ENCODE results near the gene FARSA. TPM values are rescaled to one million over a fixed set of nuclear protein-coding genes. Genes with fewer than 3 reads are reported as not detected.
A peak's percentile ranks its signal among the peaks of the same experiment; 100 is the strongest.

The FARSA gene
- polyA plus RNA-seq, 3 donors = 29.0 to 49.2 (median 47.9) TPM

GRCh38 chr19:12912571-12912970 is 20.9 kb downstream of the FARSA start:
- Histone ChIP-seq H3K9ac (ENCODE audit: insufficient read depth, low read length, poor library complexity, severe bottlenecking) (peak overlapping the region; percentile 16), H3K79me2 (ENCODE audit: insufficient read depth, low read length) (no peaks in the 10 kb centered on the region), H3K27me3 (ENCODE audit: control insufficient read depth in 2 of 2, insufficient read depth in 2 of 2, low read length in 2 of 2) (no peaks in the 10 kb centered on the region), H3K27ac (ENCODE audit: low read depth in 1 of 2, low read length in 2 of 2) (peak overlapping the region in 1 of 2 donors; percentile 83), H2AFZ (ENCODE audit: insufficient read depth, low read depth, low read length, poor library complexity, severe bottlenecking) (peak overlapping the region; percentile 87), H4K20me1 (ENCODE audit: insufficient read depth, low read length) (no peaks in the 10 kb centered on the region), H3K4me2 (replicated peaks; ENCODE audit: extremely low read depth, low read length, poor library complexity, severe bottlenecking) (peak overlapping the region; percentile 70), H3K36me3 (replicated peaks in 1 of 2; ENCODE audit: control insufficient read depth in 1 of 2, insufficient read depth in 2 of 2, low read length in 2 of 2) (no peaks in the 10 kb centered on the region), H3K9me3 (replicated peaks in 1 of 2; ENCODE audit: control insufficient read depth in 1 of 2, insufficient read depth in 1 of 2, low read length in 2 of 2) (no peaks in the 10 kb centered on the region), H3K4me1 (ENCODE audit: control insufficient read depth in 1 of 2, insufficient read depth in 2 of 2, low read length in 2 of 2) (peaks cover 27% of the 10 kb centered on the region in 2 donors), H3K4me3 (replicated peaks in 1 of 3; ENCODE audit: low read depth in 2 of 3, low read length in 3 of 3) (peak overlapping the region in 1 of 3 experiments; percentile 58)
- Mint-ChIP-seq H3K36me3 (peaks cover 2 to 3% of the 10 kb centered on the region in 2 donors), H3K27ac (no peak overlapping the region), H3K27me3 (ENCODE audit: low read depth in 3 of 3) (peaks cover 0 to 3% (median 3%) of the 10 kb centered on the region in 3 donors), H3K4me3 (no peak overlapping the region), H3K4me1 (peaks cover 28% of the 10 kb centered on the region), H3K9me3 (no peaks in the 10 kb centered on the region)
- TF ChIP-seq, protein P1, sequence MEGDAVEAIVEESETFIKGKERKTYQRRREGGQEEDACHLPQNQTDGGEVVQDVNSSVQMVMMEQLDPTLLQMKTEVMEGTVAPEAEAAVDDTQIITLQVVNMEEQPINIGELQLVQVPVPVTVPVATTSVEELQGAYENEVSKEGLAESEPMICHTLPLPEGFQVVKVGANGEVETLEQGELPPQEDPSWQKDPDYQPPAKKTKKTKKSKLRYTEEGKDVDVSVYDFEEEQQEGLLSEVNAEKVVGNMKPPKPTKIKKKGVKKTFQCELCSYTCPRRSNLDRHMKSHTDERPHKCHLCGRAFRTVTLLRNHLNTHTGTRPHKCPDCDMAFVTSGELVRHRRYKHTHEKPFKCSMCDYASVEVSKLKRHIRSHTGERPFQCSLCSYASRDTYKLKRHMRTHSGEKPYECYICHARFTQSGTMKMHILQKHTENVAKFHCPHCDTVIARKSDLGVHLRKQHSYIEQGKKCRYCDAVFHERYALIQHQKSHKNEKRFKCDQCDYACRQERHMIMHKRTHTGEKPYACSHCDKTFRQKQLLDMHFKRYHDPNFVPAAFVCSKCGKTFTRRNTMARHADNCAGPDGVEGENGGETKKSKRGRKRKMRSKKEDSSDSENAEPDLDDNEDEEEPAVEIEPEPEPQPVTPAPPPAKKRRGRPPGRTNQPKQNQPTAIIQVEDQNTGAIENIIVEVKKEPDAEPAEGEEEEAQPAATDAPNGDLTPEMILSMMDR (IDR thresholded peaks at IDR 0.05) = no peak
- intact Hi-C loops (cut with micrococcal nuclease) = no loop called here
- 75% methylated on average over 4 of the region's 4 CpGs for WGBS (ENCODE audit: insufficient coverage)
- no peak for DNase-seq

- H3K4me3 Mint-ChIP-seq = no peak overlapping the region
- Histone ChIP-seq H3K9me3 (replicated peaks in 1 of 2; ENCODE audit: control insufficient read depth in 1 of 2, insufficient read depth in 1 of 2, low read length in 2 of 2) (no peaks in the 10 kb centered on the region), H2AFZ (ENCODE audit: insufficient read depth, low read depth, low read length, poor library complexity, severe bottlenecking) (no peak overlapping the region), H3K27ac (ENCODE audit: low read depth in 1 of 2, low read length in 2 of 2) (no peak overlapping the region), H3K79me2 (ENCODE audit: insufficient read depth, low read length) (no peaks in the 10 kb centered on the region), H3K36me3 (replicated peaks in 1 of 2; ENCODE audit: control insufficient read depth in 1 of 2, insufficient read depth in 2 of 2, low read length in 2 of 2) (no peaks in the 10 kb centered on the region), H3K4me1 (ENCODE audit: control insufficient read depth in 1 of 2, insufficient read depth in 2 of 2, low read length in 2 of 2) (peaks cover 0 to under 1% of the 10 kb centered on the region in 2 donors), H3K9ac (ENCODE audit: insufficient read depth, low read length, poor library complexity, severe bottlenecking) (no peak overlapping the region), H3K27me3 (ENCODE audit: control insufficient read depth in 2 of 2, insufficient read depth in 2 of 2, low read length in 2 of 2) (no peaks in the 10 kb centered on the region), H3K4me2 (replicated peaks; ENCODE audit: extremely low read depth, low read length, poor library complexity, severe bottlenecking) (no peak overlapping the region), H4K20me1 (ENCODE audit: insufficient read depth, low read length) (no peaks in the 10 kb centered on the region), H3K4me3 (replicated peaks in 1 of 3; ENCODE audit: low read depth in 2 of 3, low read length in 3 of 3) (no peak overlapping the region)
- DNase-seq = no peak
- H3K36me3 Mint-ChIP-seq = peaks cover 4 to 17% of the 10 kb centered on the region in 2 donors
- intact Hi-C loops (cut with micrococcal nuclease) = no loop called here
- H3K27ac Mint-ChIP-seq = peak overlapping the region in 2 of 7 donors; percentile 21 to 50
- TF ChIP-seq, protein P1 (IDR thresholded peaks at IDR 0.05) = no peak
- H3K4me1 Mint-ChIP-seq = peaks cover 2% of the 10 kb centered on the region
- no peaks in the 10 kb centered on the region for H3K27me3 Mint-ChIP-seq (ENCODE audit: low read depth in 3 of 3)
- WGBS (ENCODE audit: insufficient coverage) = 98% methylated on average over 9 of the region's 9 CpGs
- no peaks in the 10 kb centered on the region for H3K9me3 Mint-ChIP-seq
Measured at GRCh38 chr19:12907166-12907565, 26.3 kb downstream of the FARSA start.
